NCI-H524 treated with DMSO at 0.1 percent for 48 hours (cell line): ENCODE data around the gene PAFAH1B2.
"Not testable (repeated sequence)": the region's sequence is repeated elsewhere in the genome, so short reads cannot be mapped to it uniquely, and the experiment has no call there.

ENCODE experiments used
- DNase-seq: peaks from one replicate; lab custom pipeline; 2025; lab: John Stamatoyannopoulos, UW

PAFAH1B2 gene

GRCh38 chr11:117202386-117203068, 58.4 kb downstream of the PAFAH1B2 start:
- no peak for DNase-seq

GRCh38 chr11:117203069-117203407, 59.0 kb downstream of the PAFAH1B2 start:
- DNase-seq: no peak

- no peak for DNase-seq
Measured at GRCh38 chr11:117204283-117205080, 60.4 kb downstream of the PAFAH1B2 start.

- DNase-seq: no peak
Measured at GRCh38 chr11:117205211-117205818, 61.2 kb downstream of the PAFAH1B2 start.

- DNase-seq: not testable (repeated sequence)
Measured at GRCh38 chr11:117206111-117206510, 62.0 kb downstream of the PAFAH1B2 start.

- not testable (repeated sequence) for DNase-seq
Measured at GRCh38 chr11:117206859-117207258, 62.8 kb downstream of the PAFAH1B2 start.

GRCh38 chr11:117207481-117207880, 63.4 kb downstream of the PAFAH1B2 start:
- not testable (repeated sequence) for DNase-seq

- DNase-seq: not testable (repeated sequence)
Measured at GRCh38 chr11:117208710-117209109, 64.6 kb downstream of the PAFAH1B2 start.

GRCh38 chr11:117209351-117210125, 65.5 kb downstream of the PAFAH1B2 start:
- not testable (repeated sequence) for DNase-seq

- DNase-seq: no peak
Measured at GRCh38 chr11:117210620-117211019, 66.5 kb downstream of the PAFAH1B2 start.

GRCh38 chr11:117212697-117213355, 68.7 kb downstream of the PAFAH1B2 start:
- no peak for DNase-seq

- DNase-seq: no peak
Measured at GRCh38 chr11:117214404-117215110, 70.5 kb downstream of the PAFAH1B2 start.

GRCh38 chr11:117217141-117218084, 73.3 kb downstream of the PAFAH1B2 start:
- no peak for DNase-seq

GRCh38 chr11:117218133-117218915, 74.2 kb downstream of the PAFAH1B2 start:
- no peak for DNase-seq

GRCh38 chr11:117219001-117219400, 74.9 kb downstream of the PAFAH1B2 start:
- DNase-seq: no peak

GRCh38 chr11:117219455-117219854, 75.4 kb downstream of the PAFAH1B2 start:
- no peak for DNase-seq

- no peak for DNase-seq
Measured at GRCh38 chr11:117219995-117220394, 75.9 kb downstream of the PAFAH1B2 start.

- DNase-seq: no peak
Measured at GRCh38 chr11:117220568-117220967, 76.5 kb downstream of the PAFAH1B2 start.
